Measurements from ENCODE around the gene AKAP10. TPM values are rescaled to one million over a fixed set of nuclear protein-coding genes. Genes with fewer than 3 reads are reported as not detected.

Gene AKAP10
- total and polyA plus RNA-seq, 2 of the 4 experiments (the other 2 are of a cell fraction): 12.7 to 18.6 TPM

DNA sequence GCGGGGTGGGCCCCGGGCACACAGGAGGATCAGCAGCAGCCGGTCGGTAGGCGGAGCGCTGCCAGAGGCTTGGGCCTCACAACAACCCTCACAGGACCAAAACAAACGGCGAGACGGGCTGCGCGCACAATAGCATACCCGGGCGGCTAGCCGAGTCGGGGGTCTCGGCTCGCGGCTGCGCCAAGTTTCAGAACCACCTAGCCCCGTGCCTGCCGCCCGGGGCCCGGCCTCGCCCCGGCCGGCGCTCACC, 110.6 kb downstream of the AKAP10 start:
- H2BK120ac ChIP-seq (ENCODE audit: low read depth, low read length): no peak overlapping the region
- 0 out of 2 replicates have a peak overlapping the region, but pooled peaks have one; percentile 16 for H3K56ac ChIP-seq (ENCODE audit: extremely low read depth, insufficient read depth, low read length)
- ATAC-seq (ENCODE audit: low read depth): peak; percentile 64
- no peak overlapping the region for H4K5ac ChIP-seq (ENCODE audit: low read depth, low read length)
- no peak overlapping the region for H2BK5ac ChIP-seq (ENCODE audit: low read depth, low read length, poor library complexity, severe bottlenecking)
- peak overlapping the region; percentile 24; the same call in 1 of the 2 replicates for H3K4ac ChIP-seq (ENCODE audit: low read depth, low read length)
- H4K8ac ChIP-seq (ENCODE audit: low read depth in 2 of 2, low read length in 2 of 2): peak overlapping the region in 1 of 2 experiments; percentile 90; a peak in 2 of 4 replicates
- no peak overlapping the region for H2BK15ac ChIP-seq (ENCODE audit: low read depth, low read length)
- H2BK20ac ChIP-seq (ENCODE audit: low read depth, low read length): no peak overlapping the region
- BruUV-seq (replicated peaks): no TSS peak
- no peaks in the 10 kb centered on the region for H4K20me1 ChIP-seq (ENCODE audit: insufficient read depth, low read length)
- H3K14ac ChIP-seq (replicated peaks; ENCODE audit: low read depth, low read length): 0 out of 2 replicates have a peak overlapping the region, but pooled peaks have one; percentile 28
- H3K4me3 ChIP-seq (ENCODE audit: insufficient read depth, low read depth, low read length): peak overlapping the region; percentile 66
- H4K91ac ChIP-seq (ENCODE audit: insufficient read depth, low read depth, low read length): no peak overlapping the region
- H3K9ac ChIP-seq (ENCODE audit: low read depth, low read length): peak overlapping the region; percentile 82
- POLR2A ChIA-PET (ENCODE audit: unreplicated experiment): no interaction called here
- no peaks in the 10 kb centered on the region; the same call in 1 of the 2 replicates for H3K9me1 ChIP-seq (ENCODE audit: insufficient read depth, low read length)
- H2AFZ ChIP-seq (replicated peaks; ENCODE audit: low read length, poor library complexity): peak overlapping the region; percentile 95
- peaks cover 6% of the 10 kb centered on the region in 2 experiments for H3K79me1 ChIP-seq (ENCODE audit: low read depth in 1 of 2, low read length in 2 of 2)
- no peak overlapping the region for H3K18ac ChIP-seq (ENCODE audit: low read depth, low read length)
- 4% methylated on average over 9 of the region's 27 CpGs; no CpG with 5 or more reads in 1 of the 2 experiments for WGBS, 2 experiments (ENCODE audit: extremely low coverage in 2 of 2, insufficient read length in 1 of 2)
- no peak overlapping the region for H2AK5ac ChIP-seq (ENCODE audit: low read depth, low read length)
- H3K4me1 ChIP-seq (ENCODE audit: control insufficient read depth, insufficient read depth, low read length): no peaks in the 10 kb centered on the region
- in situ Hi-C loops (cut with MboI; ENCODE audit: low sequenced_read_pairs): no loop called here
- intact Hi-C loops (cut with micrococcal nuclease): loop anchor here (5.0 kb wide), 1 partner anchor 40 kb away; no protein-coding TSS in a partner anchor
- peak overlapping the region; percentile 21 for H2AK9ac ChIP-seq (replicated peaks; ENCODE audit: low read depth, low read length, poor library complexity)
- no peak overlapping the region for H3K23ac ChIP-seq (ENCODE audit: low read depth, low read length)
- H3K4me2 ChIP-seq (ENCODE audit: low read depth, low read length): peak overlapping the region; percentile 99
- peak overlapping the region; percentile 56 for H3K27ac ChIP-seq (ENCODE audit: insufficient read depth, low read length)
- CTCF ChIA-PET: interaction anchor here (0.5 to 1.4 kb wide), 2 partner anchors 9 to 40 kb away, joined by 3 read pairs; no protein-coding TSS in a partner anchor
- H3K27me3 ChIP-seq (ENCODE audit: control insufficient read depth, insufficient read depth, low read length): no peaks in the 10 kb centered on the region
- peaks cover 2% of the 10 kb centered on the region; the same call in 1 of the 2 replicates for H3K36me3 ChIP-seq (ENCODE audit: control insufficient read depth, insufficient read depth, low read length)
- TF ChIP-seq MAZ (IDR thresholded peaks at IDR 0.05; ENCODE audit: borderline replicate concordance, low read depth, low read length) (no peak), FOS (IDR thresholded peaks at IDR 0.05; ENCODE audit: low read depth, low read length) (no peak), MAFK (IDR thresholded peaks at IDR 0.05; ENCODE audit: low read depth, low read length) (no peak), BHLHE40 (IDR thresholded peaks at IDR 0.05; ENCODE audit: low read depth, low read length) (no peak), NFE2L2 (IDR thresholded peaks at IDR 0.05; ENCODE audit: low read depth, low read length) (no peak), MXI1 (IDR thresholded peaks at IDR 0.05; ENCODE audit: borderline replicate concordance, low read depth, low read length) (no peak)
- TF ChIP-seq, protein P1, sequence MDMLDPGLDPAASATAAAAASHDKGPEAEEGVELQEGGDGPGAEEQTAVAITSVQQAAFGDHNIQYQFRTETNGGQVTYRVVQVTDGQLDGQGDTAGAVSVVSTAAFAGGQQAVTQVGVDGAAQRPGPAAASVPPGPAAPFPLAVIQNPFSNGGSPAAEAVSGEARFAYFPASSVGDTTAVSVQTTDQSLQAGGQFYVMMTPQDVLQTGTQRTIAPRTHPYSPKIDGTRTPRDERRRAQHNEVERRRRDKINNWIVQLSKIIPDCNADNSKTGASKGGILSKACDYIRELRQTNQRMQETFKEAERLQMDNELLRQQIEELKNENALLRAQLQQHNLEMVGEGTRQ (IDR thresholded peaks at IDR 0.05; ENCODE audit: low read depth, low read length): no peak
- TF ChIP-seq, protein P2, sequence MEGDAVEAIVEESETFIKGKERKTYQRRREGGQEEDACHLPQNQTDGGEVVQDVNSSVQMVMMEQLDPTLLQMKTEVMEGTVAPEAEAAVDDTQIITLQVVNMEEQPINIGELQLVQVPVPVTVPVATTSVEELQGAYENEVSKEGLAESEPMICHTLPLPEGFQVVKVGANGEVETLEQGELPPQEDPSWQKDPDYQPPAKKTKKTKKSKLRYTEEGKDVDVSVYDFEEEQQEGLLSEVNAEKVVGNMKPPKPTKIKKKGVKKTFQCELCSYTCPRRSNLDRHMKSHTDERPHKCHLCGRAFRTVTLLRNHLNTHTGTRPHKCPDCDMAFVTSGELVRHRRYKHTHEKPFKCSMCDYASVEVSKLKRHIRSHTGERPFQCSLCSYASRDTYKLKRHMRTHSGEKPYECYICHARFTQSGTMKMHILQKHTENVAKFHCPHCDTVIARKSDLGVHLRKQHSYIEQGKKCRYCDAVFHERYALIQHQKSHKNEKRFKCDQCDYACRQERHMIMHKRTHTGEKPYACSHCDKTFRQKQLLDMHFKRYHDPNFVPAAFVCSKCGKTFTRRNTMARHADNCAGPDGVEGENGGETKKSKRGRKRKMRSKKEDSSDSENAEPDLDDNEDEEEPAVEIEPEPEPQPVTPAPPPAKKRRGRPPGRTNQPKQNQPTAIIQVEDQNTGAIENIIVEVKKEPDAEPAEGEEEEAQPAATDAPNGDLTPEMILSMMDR (conservative IDR thresholded peaks at IDR 0.05; ENCODE audit: low read depth, low read length): peak; percentile 31
- H3K9me3 ChIP-seq (ENCODE audit: control insufficient read depth, insufficient read depth, low read length): no peaks in the 10 kb centered on the region
- peak; percentile 54 for DNase-seq
- dilution Hi-C loops (cut with HindIII; ENCODE audit: low sequenced_read_pairs, unreplicated experiment): no loop called here
